ENCODE measurements around the gene ATP10A.

Gene ATP10A

DNA sequence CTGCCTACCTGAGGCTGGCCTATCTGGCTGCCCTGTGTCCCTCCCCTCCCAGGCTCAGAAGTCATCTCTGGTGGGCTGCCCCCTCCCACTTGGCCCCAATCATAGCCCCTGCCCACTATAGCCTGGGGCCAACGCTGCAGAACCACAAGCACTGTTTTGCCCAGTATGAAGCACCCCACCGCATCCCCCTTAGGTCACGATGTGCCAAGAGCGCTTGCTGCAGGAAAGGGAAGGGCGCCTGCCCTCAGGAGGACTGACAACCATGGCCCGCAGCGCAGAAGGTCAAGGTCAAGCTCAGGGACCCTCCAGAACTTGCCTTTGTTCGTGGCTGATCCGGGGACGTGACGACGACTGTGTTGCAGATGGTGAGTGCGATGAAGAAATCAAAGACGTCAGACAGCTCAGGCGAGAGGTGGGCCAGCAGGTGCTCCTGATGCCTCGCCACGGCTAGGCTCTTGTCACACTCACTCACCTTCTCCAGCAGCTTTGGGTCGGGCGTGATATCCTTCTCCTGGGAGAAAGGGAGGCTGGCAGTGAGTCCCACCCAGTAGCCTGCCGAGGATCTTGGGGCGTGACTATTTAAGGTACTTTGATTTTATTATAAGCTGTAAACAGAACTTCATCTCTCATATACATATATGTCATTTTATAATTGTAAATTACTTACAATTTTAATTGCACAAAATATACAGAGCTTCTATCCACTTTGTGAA is 146.6 kb downstream of the ATP10A start:
- no peak for DNase-seq

- DNase-seq: no peak
Observed at GRCh38 chr15:25715536-25716413, 147.4 kb downstream of the ATP10A start.

DNA sequence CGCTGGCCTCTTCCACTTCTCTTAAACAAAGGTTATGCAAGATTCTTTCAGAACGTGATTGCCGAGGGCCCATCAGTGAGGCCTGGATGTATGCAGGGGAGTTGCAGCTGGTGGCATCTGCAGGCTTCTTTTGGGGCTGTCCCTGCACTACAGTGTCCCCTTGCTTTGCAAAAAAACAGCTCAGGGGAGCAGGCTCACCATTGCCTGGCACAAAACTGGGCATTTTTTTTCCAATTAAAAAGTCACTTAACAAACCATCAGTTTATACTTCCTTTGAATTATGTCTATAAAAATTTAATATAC is 148.6 kb downstream of the ATP10A start:
- DNase-seq: no peak

GRCh38 chr15:25713736-25714537 is 149.2 kb downstream of the ATP10A start:
- no peak for DNase-seq

GRCh38 chr15:25712961-25713355 is 150.2 kb downstream of the ATP10A start:
- no peak for DNase-seq

GRCh38 chr15:25712192-25712960 is 150.8 kb downstream of the ATP10A start:
- DNase-seq: no peak

- no peak for DNase-seq
Observed at GRCh38 chr15:25711691-25712090, 151.4 kb downstream of the ATP10A start.

GRCh38 chr15:25711164-25711563 is 152.0 kb downstream of the ATP10A start:
- DNase-seq: no peak

DNA sequence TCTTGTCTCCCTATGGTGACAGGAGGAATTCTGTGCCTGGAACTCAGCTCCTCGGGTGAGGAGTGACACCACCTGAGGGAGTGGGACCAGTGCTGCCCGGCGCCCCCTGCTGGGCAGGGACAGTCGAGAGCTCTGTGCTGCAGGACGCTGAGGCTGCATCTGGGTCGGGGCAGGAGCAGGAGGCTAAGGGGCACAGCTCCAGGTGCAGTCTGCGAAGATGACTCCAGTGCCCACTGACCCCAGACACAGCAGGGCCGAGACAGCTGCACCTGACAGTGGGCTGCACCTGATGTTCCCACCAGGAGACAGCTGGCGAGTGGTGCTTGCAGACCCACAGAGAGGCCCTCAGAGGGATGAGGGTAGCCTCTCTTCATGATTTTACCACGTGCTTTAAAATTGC is 152.9 kb downstream of the ATP10A start:
- peak; percentile 13 for DNase-seq

GRCh38 chr15:25709437-25710159 is 153.5 kb downstream of the ATP10A start:
- no peak for DNase-seq

DNA sequence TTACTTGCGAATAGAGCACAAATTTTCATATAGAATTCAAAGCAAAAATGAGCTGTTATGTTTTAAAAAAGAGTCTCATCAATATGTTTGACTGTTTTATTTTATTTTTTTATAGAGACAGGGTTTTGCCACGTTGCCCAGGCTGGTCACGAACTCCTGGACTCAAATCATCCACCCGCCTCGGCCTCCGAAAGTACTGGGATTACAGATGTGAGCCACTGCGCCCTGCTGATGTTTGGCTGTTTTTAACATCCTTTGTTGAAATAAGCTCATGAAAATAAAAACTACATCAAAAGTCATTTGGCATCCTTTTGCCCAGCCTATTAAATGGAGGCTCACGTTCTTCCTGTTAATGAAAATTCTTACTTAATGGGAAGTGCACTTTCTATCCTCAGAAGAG is 154.7 kb downstream of the ATP10A start:
- no peak for DNase-seq

- no peak for DNase-seq
Observed at GRCh38 chr15:25707656-25708365, 155.3 kb downstream of the ATP10A start.

GRCh38 chr15:25706176-25706955 is 156.8 kb downstream of the ATP10A start:
- DNase-seq: no peak

- DNase-seq: no peak
Observed at GRCh38 chr15:25705433-25706115, 157.6 kb downstream of the ATP10A start.

- DNase-seq: no peak
Observed at GRCh38 chr15:25703726-25704125, 159.4 kb downstream of the ATP10A start.

DNA sequence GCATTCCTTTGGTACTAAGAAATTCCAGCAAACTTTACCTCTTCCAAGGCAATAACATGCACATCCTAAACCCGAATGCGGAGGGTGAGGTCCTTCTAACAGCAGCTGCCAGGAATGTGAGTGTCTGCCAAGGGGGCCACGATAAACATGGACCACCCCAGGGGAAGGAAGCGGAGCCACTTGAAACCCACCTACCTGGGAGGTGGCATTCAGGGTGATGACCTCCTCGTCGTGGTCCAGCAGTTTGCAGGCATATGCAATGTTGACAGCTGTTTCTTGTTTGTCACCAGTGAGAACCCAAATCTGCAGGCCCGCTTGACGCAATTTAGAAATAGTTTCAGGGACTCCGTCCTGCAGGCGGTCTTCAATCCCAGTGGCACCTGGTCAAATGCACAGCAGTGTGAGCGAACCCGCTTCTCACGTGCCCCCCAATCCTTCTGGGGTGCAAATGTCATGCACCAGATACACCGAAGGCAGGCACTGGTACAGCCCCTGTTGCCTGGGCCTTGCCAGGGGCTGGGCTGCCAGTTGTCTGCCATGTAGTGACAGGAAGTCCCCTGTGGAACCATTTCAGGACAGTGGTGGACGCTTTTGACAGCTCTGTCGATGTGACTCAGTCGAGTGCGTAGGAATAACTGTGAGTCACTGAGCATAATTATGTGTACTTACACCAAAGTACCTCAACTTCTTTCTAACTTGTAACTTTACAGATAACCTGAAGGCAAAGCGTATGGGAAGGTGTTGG is 161.2 kb downstream of the ATP10A start:
- no peak for DNase-seq

- no peak for DNase-seq
Observed at GRCh38 chr15:25700916-25701315, 162.2 kb downstream of the ATP10A start.

- no peak for DNase-seq
Observed at GRCh38 chr15:25697586-25697985, 165.5 kb downstream of the ATP10A start.

All from NCI-H69 (cell line).